SK-N-MC (cell line): ENCODE results near the gene NVL.

ENCODE experiments used
- EZH2 ChIP-seq: fragments of 200-600 bp; sonication (generic); IDR thresholded peaks from one replicate; pipeline ENCODE4 v1.6.1; 2017; ENCODE audit warnings: antibody characterized with exemption
- FOXP2 ChIP-seq: optimal IDR thresholded peaks from 2 replicates; pipeline ENCODE3; 2011; ENCODE audit warnings: mild to moderate bottlenecking, moderate library complexity; ENCODE audit not compliant: insufficient read depth; ENCODE audit errors: extremely low read length, control extremely low read depth
- POLR2AphosphoS5 ChIP-seq: IDR thresholded peaks from 2 replicates; pipeline ENCODE4 v1.6.1; 2012; ENCODE audit warnings: mild to moderate bottlenecking, low read depth, low read length, borderline replicate concordance

GRCh38 chr1:224183591-224184312 is 146.2 kb downstream of the NVL start:
- TF ChIP-seq POLR2AphosphoS5 (no peak), EZH2 (no peak), FOXP2 (no peak)
